ENCODE data around the gene MPC1. TPM values are rescaled to one million over a fixed set of nuclear protein-coding genes. Genes with fewer than 3 reads are reported as not detected.

Gene MPC1
- total RNA-seq, 2 experiments from 2014 or later: 22.5 to 22.9 TPM

GRCh38 chr6:166341464-166341863, 41.3 kb downstream of the MPC1 start:
- ChIA-PET CTCF (interaction anchor here (0.6 to 1.2 kb wide), 4 partner anchors 39 to 59 kb away, joined by 4 to 5 read pairs (median 4); no protein-coding TSS in a partner anchor), POLR2A (interaction anchor here (1.0 to 2.2 kb wide), 3 partner anchors 8 to 42 kb away, joined by 3 to 6 read pairs (median 3); no protein-coding TSS in a partner anchor)
- DNase-seq: no peak
- Mint-ChIP-seq H3K9me3 (no peaks in the 10 kb centered on the region), H3K4me1 (ENCODE audit: low read depth) (peaks cover 15% of the 10 kb centered on the region), H3K4me3 (peak overlapping the region; percentile 83), H3K27me3 (no peaks in the 10 kb centered on the region), H3K36me3 (peaks cover 8% of the 10 kb centered on the region), H3K27ac (peak overlapping the region; percentile 79)
- intact Hi-C loops (cut with micrococcal nuclease): loop anchor here (2.0 to 5.0 kb wide), 4 partner anchors 49 to 285 kb away; partner anchors contain the start of gene RPS6KA2

- intact Hi-C loops (cut with micrococcal nuclease): no loop called here
- Mint-ChIP-seq H3K4me1 (ENCODE audit: low read depth) (peaks cover 40% of the 10 kb centered on the region), H3K27me3 (no peaks in the 10 kb centered on the region), H3K9me3 (no peaks in the 10 kb centered on the region), H3K27ac (no peak overlapping the region), H3K36me3 (peaks cover 23% of the 10 kb centered on the region), H3K4me3 (no peak overlapping the region)
- DNase-seq: no peak
- POLR2A ChIA-PET: no interaction called here
- CTCF ChIA-PET: interaction anchor here (0.6 kb wide), 1 partner anchor 54 kb away, joined by 3 read pairs; no protein-coding TSS in a partner anchor
Observed at GRCh38 chr6:166338854-166339253, 43.9 kb downstream of the MPC1 start.

- DNase-seq: no peak
- Mint-ChIP-seq H3K4me3 (no peak overlapping the region), H3K27ac (no peak overlapping the region), H3K4me1 (ENCODE audit: low read depth) (peaks cover 56% of the 10 kb centered on the region), H3K36me3 (peaks cover 26% of the 10 kb centered on the region), H3K27me3 (no peaks in the 10 kb centered on the region), H3K9me3 (no peaks in the 10 kb centered on the region)
- intact Hi-C loops (cut with micrococcal nuclease): no loop called here
- ChIA-PET POLR2A (no interaction called here), CTCF (interaction anchor here (1.2 to 2.4 kb wide), 3 partner anchors 13 to 44 kb away, joined by 3 to 9 read pairs (median 7); no protein-coding TSS in a partner anchor)
Observed at GRCh38 chr6:166336847-166337246, 45.9 kb downstream of the MPC1 start.

GRCh38 chr6:166335378-166336302, 47.1 kb downstream of the MPC1 start:
- no peaks in the 10 kb centered on the region for H3K27me3 Mint-ChIP-seq
- H3K4me3 Mint-ChIP-seq: no peak overlapping the region
- peaks cover 25% of the 10 kb centered on the region for H3K36me3 Mint-ChIP-seq
- DNase-seq: no peak
- ChIA-PET CTCF (interaction anchor here (2.2 to 2.4 kb wide), 2 partner anchors 22 to 45 kb away, joined by 7 to 9 read pairs; no protein-coding TSS in a partner anchor), POLR2A (no interaction called here)
- intact Hi-C loops (cut with micrococcal nuclease): no loop called here
- H3K9me3 Mint-ChIP-seq: no peaks in the 10 kb centered on the region
- H3K27ac Mint-ChIP-seq: peak overlapping the region; percentile 18
- H3K4me1 Mint-ChIP-seq (ENCODE audit: low read depth): peaks cover 57% of the 10 kb centered on the region

- intact Hi-C loops (cut with micrococcal nuclease): no loop called here
- Mint-ChIP-seq H3K4me1 (ENCODE audit: low read depth) (peaks cover 57% of the 10 kb centered on the region), H3K9me3 (no peaks in the 10 kb centered on the region), H3K27ac (no peak overlapping the region), H3K27me3 (no peaks in the 10 kb centered on the region), H3K36me3 (peaks cover 25% of the 10 kb centered on the region), H3K4me3 (no peak overlapping the region)
- POLR2A ChIA-PET: no interaction called here
- DNase-seq: no peak
- CTCF ChIA-PET: no interaction called here
Observed at GRCh38 chr6:166334878-166335277, 47.9 kb downstream of the MPC1 start.

- Mint-ChIP-seq H3K9me3 (no peaks in the 10 kb centered on the region), H3K36me3 (peaks cover 31% of the 10 kb centered on the region), H3K4me3 (peak overlapping the region; percentile 27), H3K27ac (peak overlapping the region; percentile 59), H3K27me3 (no peaks in the 10 kb centered on the region), H3K4me1 (ENCODE audit: low read depth) (peaks cover 57% of the 10 kb centered on the region)
- POLR2A ChIA-PET: interaction anchor here (0.8 to 1.1 kb wide), 2 partner anchors 8 to 10 kb away, joined by 3 to 4 read pairs; no protein-coding TSS in a partner anchor
- peak; percentile 48 for DNase-seq
- intact Hi-C loops (cut with micrococcal nuclease): loop anchor here (1.0 kb wide), 1 partner anchor 9 kb away; the partner anchor contains the start of gene SFT2D1
- CTCF ChIA-PET: interaction anchor here (0.9 kb wide), 1 partner anchor 48 kb away, joined by 4 read pairs; no protein-coding TSS in a partner anchor
Observed at GRCh38 chr6:166333172-166333995, 49.4 kb downstream of the MPC1 start.

GRCh38 chr6:166331503-166332415, 51.0 kb downstream of the MPC1 start:
- intact Hi-C loops (cut with micrococcal nuclease): no loop called here
- ChIA-PET CTCF (no interaction called here), POLR2A (no interaction called here)
- Mint-ChIP-seq H3K9me3 (no peaks in the 10 kb centered on the region), H3K4me3 (no peak overlapping the region), H3K36me3 (peaks cover 28% of the 10 kb centered on the region), H3K4me1 (ENCODE audit: low read depth) (peaks cover 50% of the 10 kb centered on the region), H3K27me3 (no peaks in the 10 kb centered on the region), H3K27ac (no peak overlapping the region)
- no peak for DNase-seq

- H3K27me3 Mint-ChIP-seq: no peaks in the 10 kb centered on the region
- CTCF ChIA-PET: no interaction called here
- peaks cover 26% of the 10 kb centered on the region for H3K36me3 Mint-ChIP-seq
Observed at GRCh38 chr6:166330612-166331011, 52.1 kb downstream of the MPC1 start.

GRCh38 chr6:166325383-166326042, 57.2 kb downstream of the MPC1 start:
- ChIA-PET CTCF (interaction anchor here (1.0 to 2.5 kb wide), 2 partner anchors 12 to 75 kb away, joined by 5 to 9 read pairs; no protein-coding TSS in a partner anchor), POLR2A (no interaction called here)
- Mint-ChIP-seq H3K9me3 (no peaks in the 10 kb centered on the region), H3K4me3 (no peak overlapping the region), H3K27ac (no peak overlapping the region), H3K4me1 (ENCODE audit: low read depth) (no peaks in the 10 kb centered on the region), H3K27me3 (no peaks in the 10 kb centered on the region), H3K36me3 (peaks cover 26% of the 10 kb centered on the region)
- intact Hi-C loops (cut with micrococcal nuclease): no loop called here
- DNase-seq: no peak

More at GRCh38 chr6:166330612-166331011, 52.1 kb downstream of the MPC1 start:
- intact Hi-C loops (cut with micrococcal nuclease): no loop called here
- Mint-ChIP-seq H3K4me1 (ENCODE audit: low read depth) (peaks cover 40% of the 10 kb centered on the region), H3K4me3 (no peak overlapping the region), H3K27ac (no peak overlapping the region), H3K9me3 (no peaks in the 10 kb centered on the region)
- POLR2A ChIA-PET: interaction anchor here (0.6 kb wide), 1 partner anchor 10 kb away, joined by 3 read pairs; no protein-coding TSS in a partner anchor
- no peak for DNase-seq

- Mint-ChIP-seq H3K4me3 (no peak overlapping the region), H3K4me1 (ENCODE audit: low read depth) (no peaks in the 10 kb centered on the region), H3K36me3 (peaks cover 20% of the 10 kb centered on the region), H3K9me3 (no peaks in the 10 kb centered on the region), H3K27me3 (no peaks in the 10 kb centered on the region), H3K27ac (no peak overlapping the region)
- intact Hi-C loops (cut with micrococcal nuclease): no loop called here
- CTCF ChIA-PET: interaction anchor here (0.9 to 1.3 kb wide), 2 partner anchors 10 to 58 kb away, joined by 5 read pairs; no protein-coding TSS in a partner anchor
- no peak for DNase-seq
- POLR2A ChIA-PET: no interaction called here
Observed at GRCh38 chr6:166323395-166323794, 59.3 kb downstream of the MPC1 start.
